ENCODE results near the gene ACOX2.

- TF ChIP-seq POLR2A (IDR thresholded peaks at IDR 0.05; ENCODE audit: control extremely low read depth in 1 of 2, low read depth in 2 of 2, low read length in 2 of 2) (no peak), EP300 (IDR thresholded peaks at IDR 0.05; ENCODE audit: borderline replicate concordance in 1 of 2, low read depth in 2 of 2, low read length in 2 of 2) (no peak), CHD7 (IDR thresholded peaks at IDR 0.05; ENCODE audit: insufficient replicate concordance, low read length) (no peak), SP2 (IDR thresholded peaks at IDR 0.05; ENCODE audit: low read length) (no peak), POLR2AphosphoS5 (IDR thresholded peaks at IDR 0.05; ENCODE audit: low read depth, low read length) (no peak), GABPA (IDR thresholded peaks at IDR 0.05; ENCODE audit: borderline replicate concordance, insufficient read depth, low read length) (no peak), TAF7 (optimal IDR thresholded peaks at IDR 0.05; ENCODE audit: borderline replicate concordance, low read depth, low read length) (no peak), CTCF (IDR thresholded peaks at IDR 0.05; ENCODE audit: control extremely low read depth in 1 of 3, insufficient read depth in 1 of 3, low read depth in 1 of 3, low read length in 3 of 3) (no peak), SIN3A (conservative IDR thresholded peaks at IDR 0.05 in 1 of 2, IDR thresholded peaks at IDR 0.05 in 1 of 2; ENCODE audit: low read depth in 1 of 2, low read length in 2 of 2) (no peak), HDAC6 (IDR thresholded peaks at IDR 0.05; ENCODE audit: low read depth, low read length) (no peak), RNF2 (IDR thresholded peaks at IDR 0.05; ENCODE audit: borderline replicate concordance, low read depth, low read length, missing control alignments, poor library complexity, severe bottlenecking) (no peak)
These were observed 3.3 kb upstream of the ACOX2 start for GRCh38 chr3:58540176-58540858.

Data from H1 (cell line).